Endothelial cell of umbilical vein (primary cell): ENCODE results near the gene MYBBP1A. TPM values are rescaled to one million over a fixed set of nuclear protein-coding genes. Genes with fewer than 3 reads are reported as not detected.

Source experiments
- BruUV-seq: library from RNA; stranded (reverse); fragments of 400-500 nt; replicated peaks from 2 replicates; lab custom pipeline; 2021; lab: Mats Ljungman, UMichigan
- CTCF ChIA-PET: fragments of 300-600, 350-600 bp; sonication (Branson Sonifier 250); formaldehyde crosslinking; loops from one replicate; lab custom pipeline; 2021; ENCODE audit warnings: antibody characterized with exemption, inconsistent platforms; lab: Charles Lee
- POLR2A ChIA-PET: fragments of 300-600, 350-600 bp; sonication (Branson Sonifier 250); formaldehyde crosslinking; loops from one replicate; lab custom pipeline; 2021; ENCODE audit warnings: antibody characterized with exemption, inconsistent platforms; lab: Charles Lee
- DNase-seq: peaks from one replicate; pipeline ENCODE4 v3.0.0-alpha.2; 2011; ENCODE audit warnings: low read depth, low spot score
- FAIRE-seq: peaks from 2 replicates; lab custom pipeline; 2011; peaks lifted over from hg19 to GRCh38; lab: Jason Lieb, UNC
- H2AFZ ChIP-seq: 2 replicates; pipeline ENCODE4 v1.6.0; 2012; ENCODE audit warnings: low read depth, low read length, control low read depth, inconsistent platforms
- H3K27ac ChIP-seq: 2 replicates; pipeline ENCODE4 v1.5.1; 2011; ENCODE audit warnings: low read depth, mild to moderate bottlenecking, control low read depth, low read length, moderate library complexity; ENCODE audit not compliant: insufficient read depth
- H3K27me3 ChIP-seq, 2 experiments: 2 replicates each; pipeline versions ENCODE4 v1.6.0 to v1.6.1; 2011; ENCODE audit warnings: low read length in 2 of 2, mixed read lengths in 1 of 2; ENCODE audit not compliant: control insufficient read depth in 2 of 2, insufficient read depth in 2 of 2
- H3K36me3 ChIP-seq, 2 experiments: 2 replicates in 1 of 2; 3 replicates in 1 of 2; pipeline ENCODE4 v1.5.1; 2011; ENCODE audit warnings: low read length in 2 of 2, mild to moderate bottlenecking in 1 of 2, moderate library complexity in 1 of 2; ENCODE audit not compliant: control insufficient read depth in 2 of 2, insufficient read depth in 2 of 2; ENCODE audit errors: extremely low read depth in 1 of 2
- H3K4me1 ChIP-seq: 3 replicates; pipeline ENCODE4 v1.5.1; 2011; ENCODE audit warnings: mild to moderate bottlenecking, low read length; ENCODE audit not compliant: control insufficient read depth, insufficient read depth; ENCODE audit errors: extremely low read depth
- H3K4me2 ChIP-seq: 2 replicates; pipeline ENCODE4 v1.6.1; 2011; ENCODE audit warnings: low read length, control low read depth, mixed read lengths; ENCODE audit not compliant: insufficient read depth
- H3K4me3 ChIP-seq, 3 experiments: fragments of 200-600 bp in 1 of 3; sonication (generic), shearing (Covaris generic) in 1 of 3; replicated peaks in 1 of 3; 2 replicates each; pipeline ENCODE4 v1.5.1; 2011 to 2016; ENCODE audit warnings: control low read depth in 3 of 3, low read length in 3 of 3, mild to moderate bottlenecking in 2 of 3, inconsistent platforms in 1 of 3, low read depth in 1 of 3, moderate library complexity in 1 of 3; ENCODE audit not compliant: insufficient read depth in 1 of 3
- H3K79me2 ChIP-seq: 2 replicates; pipeline ENCODE4 v1.6.0; 2012; ENCODE audit warnings: low read length, inconsistent platforms; ENCODE audit not compliant: control insufficient read depth, insufficient read depth
- H3K9ac ChIP-seq: replicated peaks from 2 replicates; pipeline ENCODE3; 2011; ENCODE audit warnings: low read length, control low read depth; ENCODE audit not compliant: insufficient read depth; ENCODE audit errors: extremely low read depth
- H3K9me1 ChIP-seq: replicated peaks from 3 replicates; pipeline ENCODE4 v1.6.0; 2011; ENCODE audit warnings: mild to moderate bottlenecking, low read length; ENCODE audit not compliant: control insufficient read depth, insufficient read depth; ENCODE audit errors: extremely low read depth
- H3K9me3 ChIP-seq: replicated peaks from 2 replicates; pipeline ENCODE4 v1.5.1; 2012; ENCODE audit warnings: low read length, inconsistent platforms; ENCODE audit not compliant: control insufficient read depth, insufficient read depth
- H4K20me1 ChIP-seq: replicated peaks from 2 replicates; pipeline ENCODE3; 2011; ENCODE audit warnings: mild to moderate bottlenecking, low read length; ENCODE audit not compliant: control insufficient read depth, insufficient read depth; ENCODE audit errors: extremely low read depth
- CTCF ChIP-seq, 2 donors: IDR thresholded peaks; 1 replicate in 1 of 2; 2 replicates in 1 of 2; pipeline ENCODE4 v1.5.1; 2011; ENCODE audit warnings: low read length in 2 of 2, mild to moderate bottlenecking in 2 of 2, moderate library complexity in 2 of 2, control low read depth in 1 of 2, inconsistent platforms in 1 of 2, low read depth in 1 of 2; ENCODE audit not compliant: insufficient read depth in 1 of 2; ENCODE audit errors: extremely low read depth in 1 of 2
- EZH2 ChIP-seq: IDR thresholded peaks from 2 replicates; pipeline ENCODE4 v1.6.1; 2012; ENCODE audit warnings: borderline replicate concordance, low read depth, mild to moderate bottlenecking, moderate library complexity, low read length, inconsistent platforms; ENCODE audit not compliant: severe bottlenecking
- FOS ChIP-seq: IDR thresholded peaks from 2 replicates; pipeline ENCODE4 v1.6.1; 2011; ENCODE audit warnings: mild to moderate bottlenecking, low read length, moderate library complexity, borderline replicate concordance; ENCODE audit not compliant: insufficient read depth
- GATA2 ChIP-seq: IDR thresholded peaks from 2 replicates; pipeline ENCODE4 v1.7.0; 2011; ENCODE audit warnings: low read depth, mild to moderate bottlenecking, moderate library complexity, mixed read lengths, low read length; ENCODE audit not compliant: insufficient read length, insufficient read depth
- JUN ChIP-seq: IDR thresholded peaks from 2 replicates; pipeline ENCODE4 v1.6.1; 2011; ENCODE audit warnings: borderline replicate concordance, low read depth; ENCODE audit not compliant: insufficient read length, insufficient read depth
- MAX ChIP-seq: IDR thresholded peaks from 2 replicates; pipeline ENCODE4 v1.6.1; 2011; ENCODE audit not compliant: insufficient read depth, insufficient read length
- MYC ChIP-seq: IDR thresholded peaks from one replicate; pipeline ENCODE4 v1.6.1; 2011; ENCODE audit warnings: mild to moderate bottlenecking, low read depth, low read length
- POLR2A ChIP-seq: IDR thresholded peaks from 2 replicates; pipeline ENCODE4 v1.6.1; 2012; ENCODE audit warnings: low read depth, mild to moderate bottlenecking, control low read depth, low read length
- POLR2AphosphoS5 ChIP-seq: IDR thresholded peaks from 2 replicates; pipeline ENCODE4 v1.6.1; 2012; ENCODE audit warnings: low read depth, mild to moderate bottlenecking, control low read depth, low read length, moderate library complexity; ENCODE audit not compliant: insufficient read depth
- dilution Hi-C: fragments of 300-500 bp; cut with MboI; formaldehyde crosslinking; loops from one replicate; pipeline ENCODE4 v1.15.0; 2019; ENCODE audit warnings: low sequenced_read_pairs; ENCODE audit not compliant: extremely low pct_ligation_motif_present
- intact Hi-C: fragments of 100-400 bp; cut with micrococcal nuclease; formaldehyde crosslinking; loops from one replicate; pipeline ENCODE4 v1.10.0; 2022
- polyA plus RNA-seq, 4 experiments: library from polyadenylated mRNA; depleted of rRNA in 3 of 4; stranded (reverse) in 3 of 4; unstranded in 1 of 4; fragments of >200 nt; gene quantifications; 2 replicates each; pipeline versions ENCODE4 v1.2.1 to v1.2.3, GENCODE V29; 2011 to 2012; ENCODE audit warnings: missing spikeins in 1 of 4
- total RNA-seq: library from RNA; stranded (reverse); gene quantifications from 2 replicates; pipeline ENCODE4 v1.2.3, GENCODE V29; 2021

Gene MYBBP1A
- total and polyA plus RNA-seq, 2 donors (not counting 3 experiments of a cell fraction or from before 2014, with no cell fraction given), result 26.8 to 79.2 TPM

GRCh38 chr17:4600563-4600962 is 45.4 kb upstream of the MYBBP1A start:
- Histone ChIP-seq H3K36me3 (no peaks in the 10 kb centered on the region), H3K27me3 (peaks cover 0 to 2% of the 10 kb centered on the region in 2 experiments), H3K9me3 (no peaks in the 10 kb centered on the region), H3K4me1 (no peaks in the 10 kb centered on the region), H3K79me2 (no peaks in the 10 kb centered on the region), H3K4me2 (no peak overlapping the region), H4K20me1 (no peaks in the 10 kb centered on the region), H2AFZ (no peak overlapping the region), H3K27ac (no peak overlapping the region), H3K9ac (no peak overlapping the region), H3K9me1 (no peaks in the 10 kb centered on the region), H3K4me3 (no peak overlapping the region)
- TF ChIP-seq JUN (no peak), POLR2AphosphoS5 (no peak)
- POLR2A ChIA-PET, result no interaction called here
- BruUV-seq, result no TSS peak
- DNase-seq, result no peak
- FAIRE-seq, result no peak
- intact Hi-C loops (no loop called here), dilution Hi-C loops (no loop called here)
- CTCF ChIA-PET, result interaction anchor here (3.0 kb wide), 1 partner anchor 33 kb away, joined by 14 read pairs; no protein-coding TSS in a partner anchor

DNA sequence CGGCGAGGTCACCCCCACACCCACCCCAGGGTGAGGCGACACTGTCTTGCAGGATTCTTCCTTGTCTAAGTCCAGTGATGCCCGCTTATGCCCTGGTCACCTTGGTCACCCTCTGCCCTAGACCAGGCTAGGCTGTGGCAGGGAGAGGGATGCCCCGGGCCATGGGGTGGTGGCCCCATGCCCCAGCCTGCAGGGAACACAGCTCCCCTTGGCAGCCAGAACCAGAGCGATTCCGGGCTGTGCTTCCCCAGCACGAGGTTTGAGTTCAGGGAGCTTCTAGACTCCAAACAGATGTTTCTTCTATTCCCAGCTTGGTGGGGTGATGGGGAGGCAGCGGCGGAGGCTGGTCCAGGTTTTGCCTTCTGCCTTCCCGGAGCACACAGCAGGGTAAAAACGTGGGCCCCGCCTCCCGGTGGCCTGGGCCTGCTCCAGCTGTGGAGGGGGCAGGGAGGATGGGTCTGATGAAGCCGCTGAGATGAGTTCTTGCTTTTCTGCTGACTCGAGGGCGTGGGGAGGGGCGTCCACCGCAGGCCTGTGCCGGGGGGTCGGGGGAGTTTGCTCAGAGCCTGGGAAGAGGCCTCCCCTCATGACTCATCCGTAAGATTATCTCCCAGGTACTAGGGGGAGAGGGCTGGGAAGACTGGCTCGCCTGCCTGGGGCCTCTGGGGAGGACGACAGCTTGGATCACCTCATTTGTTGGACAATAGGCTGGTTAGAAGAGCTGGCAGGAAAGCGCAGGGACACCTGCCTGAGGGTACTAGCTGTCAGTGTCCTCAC is 44.5 kb upstream of the MYBBP1A start:
- H3K4me2 ChIP-seq, result no peak overlapping the region
- no TSS peak for BruUV-seq
- dilution Hi-C loops, result no loop called here

More for the DNA sequence above, 44.5 kb upstream of the MYBBP1A start:
- Histone ChIP-seq H3K36me3 (no peaks in the 10 kb centered on the region), H3K79me2 (no peaks in the 10 kb centered on the region), H3K9me1 (no peaks in the 10 kb centered on the region), H3K9me3 (no peaks in the 10 kb centered on the region), H3K4me1 (no peaks in the 10 kb centered on the region), H2AFZ (no peak overlapping the region), H3K4me3 (no peak overlapping the region), H3K27me3 (peaks cover 0 to 2% of the 10 kb centered on the region in 2 experiments), H3K27ac (no peak overlapping the region), H3K9ac (no peak overlapping the region), H4K20me1 (no peaks in the 10 kb centered on the region)
- DNase-seq (no peak), FAIRE-seq (no peak)
- intact Hi-C loops, result no loop called here
- ChIA-PET POLR2A (no interaction called here), CTCF (interaction anchor here (3.0 kb wide), 1 partner anchor 33 kb away, joined by 14 read pairs; no protein-coding TSS in a partner anchor)
- TF ChIP-seq GATA2 (no peak), MAX (no peak), POLR2AphosphoS5 (no peak), EZH2 (no peak), MYC (no peak), CTCF (IDR thresholded peaks at IDR 0.05; ENCODE audit: extremely low read depth in 1 of 2, insufficient read depth in 1 of 2, low read depth in 1 of 2, low read length in 2 of 2) (no peak), JUN (no peak), POLR2A (no peak), FOS (no peak)
